Trophoblast cell (in vitro differentiated cells and primary cell): ENCODE results near the gene GTF3C2.

ENCODE experiments used
- DNase-seq, 2 donors: peaks; one replicate each; pipeline ENCODE4 v3.0.0-alpha.2; 2016
- H2AFZ ChIP-seq: 2 replicates; pipeline ENCODE4 v1.6.1; 2013; ENCODE audit warnings: low read length, moderate library complexity, mild to moderate bottlenecking; ENCODE audit not compliant: insufficient read depth, poor library complexity
- H2AK5ac ChIP-seq: 2 replicates; pipeline ENCODE4 v1.6.1; 2013; ENCODE audit warnings: mild to moderate bottlenecking, low read length
- H2BK120ac ChIP-seq: 2 replicates; pipeline ENCODE4 v1.6.1; 2013; ENCODE audit warnings: low read length, mild to moderate bottlenecking, moderate library complexity; ENCODE audit not compliant: insufficient read depth, poor library complexity
- H2BK12ac ChIP-seq: 2 replicates; pipeline ENCODE4 v1.6.1; 2013; ENCODE audit warnings: mild to moderate bottlenecking, low read length, moderate library complexity
- H2BK5ac ChIP-seq: 2 replicates; pipeline ENCODE4 v1.6.1; 2013; ENCODE audit warnings: low read length, low read depth, moderate library complexity, mild to moderate bottlenecking; ENCODE audit not compliant: poor library complexity
- H3K14ac ChIP-seq: 2 replicates; pipeline ENCODE4 v1.6.1; 2013; ENCODE audit warnings: mild to moderate bottlenecking, low read length
- H3K18ac ChIP-seq: 2 replicates; pipeline ENCODE4 v1.6.1; 2013; ENCODE audit warnings: mild to moderate bottlenecking, low read length
- H3K23ac ChIP-seq: 2 replicates; pipeline ENCODE4 v1.6.1; 2013; ENCODE audit warnings: low read length
- H3K27ac ChIP-seq: 2 replicates; pipeline ENCODE4 v1.5.1; 2013; ENCODE audit warnings: low read depth, mild to moderate bottlenecking, inconsistent platforms, low read length, moderate library complexity
- H3K27me3 ChIP-seq: 2 replicates; pipeline ENCODE4 v1.6.1; 2013; ENCODE audit warnings: inconsistent platforms, mild to moderate bottlenecking, low read length, moderate library complexity; ENCODE audit not compliant: insufficient read depth
- H3K36me3 ChIP-seq, 2 experiments: 1 replicate in 1 of 2; 2 replicates in 1 of 2; pipeline ENCODE4 v1.6.1; 2013; ENCODE audit warnings: low read length in 2 of 2, mild to moderate bottlenecking in 2 of 2, moderate library complexity in 1 of 2; ENCODE audit not compliant: insufficient read depth in 2 of 2, control insufficient read depth in 1 of 2
- H3K4ac ChIP-seq: 2 replicates; pipeline ENCODE4 v1.6.1; 2013; ENCODE audit warnings: low read depth, mild to moderate bottlenecking, low read length, moderate library complexity
- H3K4me1 ChIP-seq, 2 experiments: 1 replicate in 1 of 2; 2 replicates in 1 of 2; pipeline ENCODE4 v1.6.1; 2013; ENCODE audit warnings: low read length in 2 of 2, mild to moderate bottlenecking in 2 of 2, moderate library complexity in 1 of 2; ENCODE audit not compliant: insufficient read depth in 2 of 2, control insufficient read depth in 1 of 2
- H3K4me2 ChIP-seq: 2 replicates; pipeline ENCODE4 v1.6.1; 2013; ENCODE audit warnings: inconsistent platforms, mild to moderate bottlenecking, low read length, moderate library complexity
- H3K4me3 ChIP-seq: 2 replicates; pipeline ENCODE4 v1.5.1; 2013; ENCODE audit warnings: mild to moderate bottlenecking, low read depth, low read length, inconsistent platforms
- H3K79me1 ChIP-seq: one replicate; pipeline ENCODE4 v1.6.1; 2013; ENCODE audit warnings: low read length
- H3K79me2 ChIP-seq: 2 replicates; pipeline ENCODE4 v1.6.1; 2013; ENCODE audit warnings: low read length, mild to moderate bottlenecking; ENCODE audit not compliant: control insufficient read depth, insufficient read depth, poor library complexity
- H3K9ac ChIP-seq: 2 replicates; pipeline ENCODE4 v1.6.1; 2013; ENCODE audit warnings: mild to moderate bottlenecking, low read length
- H3K9me3 ChIP-seq: 2 replicates; pipeline ENCODE4 v1.6.1; 2013; ENCODE audit warnings: low read depth, mild to moderate bottlenecking, control low read depth, inconsistent platforms, low read length; ENCODE audit not compliant: insufficient read depth
- H4K12ac ChIP-seq: 2 replicates; pipeline ENCODE4 v1.6.1; 2013; ENCODE audit warnings: low read depth, mild to moderate bottlenecking, low read length, moderate library complexity
- H4K8ac ChIP-seq: 2 replicates; pipeline ENCODE4 v1.6.1; 2013; ENCODE audit warnings: low read depth, mild to moderate bottlenecking, low read length, moderate library complexity
- H4K91ac ChIP-seq: one replicate; pipeline ENCODE4 v1.6.1; 2013; ENCODE audit warnings: low read depth, mild to moderate bottlenecking, low read length, moderate library complexity
- WGBS: extraction: QIAGEN DNeasy Blood & Tissue Kit; methylation state at CpG from one replicate; pipeline ENCODE4 v1.1.7; 2013; ENCODE audit warnings: missing lambda C conversion rate; ENCODE audit not compliant: insufficient read length, insufficient coverage; ENCODE audit errors: extremely low coverage; 5-methylcytosine and 5-hydroxymethylcytosine counted together

GTF3C2 gene

GRCh38 chr2:27393225-27393624, 36.7 kb upstream of the GTF3C2 start:
- H3K27me3 ChIP-seq: no peaks in the 10 kb centered on the region
- no peak overlapping the region for H3K9ac ChIP-seq
- H2AFZ ChIP-seq: no peak overlapping the region
- H2BK120ac ChIP-seq: no peak overlapping the region
- H2BK5ac ChIP-seq: no peak overlapping the region
- no peak overlapping the region for H4K91ac ChIP-seq
- peak overlapping the region; percentile 1 for H3K4ac ChIP-seq
- H3K4me2 ChIP-seq: no peak overlapping the region
- H2AK5ac ChIP-seq: no peak overlapping the region
- H3K79me2 ChIP-seq: peaks cover 5% of the 10 kb centered on the region
- no peak overlapping the region for H3K27ac ChIP-seq
- no peak overlapping the region for H3K14ac ChIP-seq
- no peak overlapping the region for H4K8ac ChIP-seq
- WGBS: no CpG with 5 or more reads among the region's 33 CpGs
- no peak overlapping the region for H3K4me3 ChIP-seq
- no peak overlapping the region for H3K23ac ChIP-seq
- no peak for DNase-seq
- no peak overlapping the region for H4K12ac ChIP-seq
- H3K79me1 ChIP-seq: no peaks in the 10 kb centered on the region
- H2BK12ac ChIP-seq: no peak overlapping the region
- no peaks in the 10 kb centered on the region for H3K4me1 ChIP-seq
- H3K18ac ChIP-seq: no peak overlapping the region
- peaks cover 4 to 9% of the 10 kb centered on the region in 2 experiments for H3K36me3 ChIP-seq
- H3K9me3 ChIP-seq: no peaks in the 10 kb centered on the region

GRCh38 chr2:27390822-27391679, 34.5 kb upstream of the GTF3C2 start:
- no peak overlapping the region for H2BK5ac ChIP-seq
- no peak overlapping the region for H2AFZ ChIP-seq
- no CpG with 5 or more reads among the region's 9 CpGs for WGBS
- H2BK12ac ChIP-seq: no peak overlapping the region
- H3K4me1 ChIP-seq: no peaks in the 10 kb centered on the region
- peaks cover 5% of the 10 kb centered on the region for H3K79me2 ChIP-seq
- H3K23ac ChIP-seq: no peak overlapping the region
- no peak overlapping the region for H3K14ac ChIP-seq
- H2BK120ac ChIP-seq: no peak overlapping the region
- H2AK5ac ChIP-seq: no peak overlapping the region
- no peak overlapping the region for H4K91ac ChIP-seq
- no peak overlapping the region for H3K27ac ChIP-seq
- no peaks in the 10 kb centered on the region for H3K27me3 ChIP-seq
- H3K4me2 ChIP-seq: no peak overlapping the region
- no peak overlapping the region for H4K8ac ChIP-seq
- H3K9me3 ChIP-seq: no peaks in the 10 kb centered on the region
- no peak overlapping the region for H3K18ac ChIP-seq
- H3K4ac ChIP-seq: peak overlapping the region; percentile 14
- H3K79me1 ChIP-seq: no peaks in the 10 kb centered on the region
- no peak for DNase-seq
- no peak overlapping the region for H3K4me3 ChIP-seq
- H3K9ac ChIP-seq: no peak overlapping the region
- H4K12ac ChIP-seq: no peak overlapping the region
- H3K36me3 ChIP-seq: peaks cover 4 to 10% of the 10 kb centered on the region in 2 experiments

GRCh38 chr2:27381577-27382181, 25.1 kb upstream of the GTF3C2 start:
- no peaks in the 10 kb centered on the region for H3K9me3 ChIP-seq
- H3K18ac ChIP-seq: no peak overlapping the region
- H2AFZ ChIP-seq: no peak overlapping the region
- no peaks in the 10 kb centered on the region for H3K27me3 ChIP-seq
- H3K79me2 ChIP-seq: peaks cover 7% of the 10 kb centered on the region
- H2BK5ac ChIP-seq: no peak overlapping the region
- peak overlapping the region; percentile 19 for H2BK12ac ChIP-seq
- DNase-seq: no peak
- H3K79me1 ChIP-seq: peaks cover 12% of the 10 kb centered on the region
- no CpG with 5 or more reads among the region's 10 CpGs for WGBS
- H3K14ac ChIP-seq: peak overlapping the region; percentile 94
- H3K9ac ChIP-seq: no peak overlapping the region
- peaks cover 52 to 60% of the 10 kb centered on the region in 2 experiments for H3K36me3 ChIP-seq
- peak overlapping the region; percentile 96 for H3K27ac ChIP-seq
- peak overlapping the region; percentile 79 for H2BK120ac ChIP-seq
- H3K4ac ChIP-seq: no peak overlapping the region
- no peak overlapping the region for H3K4me2 ChIP-seq
- H3K23ac ChIP-seq: no peak overlapping the region
- H3K4me3 ChIP-seq: no peak overlapping the region
- H2AK5ac ChIP-seq: peak overlapping the region; percentile 62
- H4K91ac ChIP-seq: peak overlapping the region; percentile 92
- H4K8ac ChIP-seq: peak overlapping the region; percentile 100
- peaks cover 8% of the 10 kb centered on the region in 2 experiments for H3K4me1 ChIP-seq
- peak overlapping the region; percentile 97 for H4K12ac ChIP-seq

- Histone ChIP-seq H4K8ac (peak within 1 kb of the TSS; percentile 100), H2AK5ac (peak within 1 kb of the TSS; percentile 88), H3K4ac (peak within 1 kb of the TSS; percentile 93), H2BK12ac (peak within 1 kb of the TSS; percentile 19), H3K14ac (peak within 1 kb of the TSS; percentile 94), H3K36me3 (peaks cover 60 to 65% of the 10 kb centered on the region in 2 experiments), H3K23ac (no peak within 1 kb of the TSS), H2BK5ac (peak within 1 kb of the TSS; percentile 80), H4K12ac (peak within 1 kb of the TSS; percentile 97), H3K27me3 (no peaks in the 10 kb centered on the region), H3K4me3 (peak within 1 kb of the TSS; percentile 83), H3K9me3 (no peaks in the 10 kb centered on the region), H3K4me2 (peak within 1 kb of the TSS; percentile 83), H2AFZ (peak within 1 kb of the TSS; percentile 71), H3K79me1 (peaks cover 12% of the 10 kb centered on the region), H3K18ac (peak within 1 kb of the TSS; percentile 93), H4K91ac (peak within 1 kb of the TSS; percentile 92), H2BK120ac (peak within 1 kb of the TSS; percentile 90), H3K9ac (peak within 1 kb of the TSS; percentile 95), H3K27ac (peak within 1 kb of the TSS; percentile 96), H3K4me1 (peaks cover 8% of the 10 kb centered on the region in 2 experiments), H3K79me2 (peaks cover 7% of the 10 kb centered on the region)
- WGBS: no CpG with 5 or more reads among the region's 67 CpGs
- peak; percentile 91 to 93 for DNase-seq
These were observed 24.3 kb upstream of the GTF3C2 start, which contains the start of gene ZNF513 for GRCh38 chr2:27380626-27381545. TSS of gene ZNF513 (minus strand) at chr2:27380734. CDS start at chr2:27380526, 208 bp downstream.
